ENCODE results near the gene SLC14A1. TPM values are rescaled to one million over a fixed set of nuclear protein-coding genes. Genes with fewer than 3 reads are reported as not detected.

The SLC14A1 gene
- total RNA-seq, 1 experiment from 2014 or later: not detected

- H3K36me3 ChIP-seq (ENCODE audit: low read depth): no peaks in the 10 kb centered on the region
- H3K79me2 ChIP-seq (ENCODE audit: low read depth): no peaks in the 10 kb centered on the region
- BruUV-seq (replicated peaks): no TSS peak
- H3K4me1 ChIP-seq (replicated peaks; ENCODE audit: insufficient read depth): no peaks in the 10 kb centered on the region
- POLR2A ChIA-PET (ENCODE audit: unreplicated experiment): no interaction called here
- DNase-seq: no peak
- intact Hi-C loops (cut with micrococcal nuclease; ENCODE audit: unreplicated experiment): no loop called here
- CTCF ChIA-PET: no interaction called here
- 0 out of 2 replicates have a peak, but pooled peaks cover 5% of the 10 kb centered on the region for H3K9me3 ChIP-seq (ENCODE audit: insufficient read depth, low read depth)
- no peak overlapping the region for H3K27ac ChIP-seq
- no peaks in the 10 kb centered on the region; the same call in 1 of the 2 replicates for H3K9me2 ChIP-seq (ENCODE audit: insufficient read depth)
- no peak overlapping the region for H2AFZ ChIP-seq
- no peak overlapping the region for H3K4me3 ChIP-seq
- no peaks in the 10 kb centered on the region for H3K27me3 ChIP-seq (ENCODE audit: insufficient read depth, low read depth)
- H3F3A ChIP-seq (ENCODE audit: insufficient read depth, low read depth): no peaks in the 10 kb centered on the region
- no peak overlapping the region for H3K4me2 ChIP-seq
- TF ChIP-seq CTCF (conservative IDR thresholded peaks at IDR 0.05): no peak
- H4K20me1 ChIP-seq (ENCODE audit: insufficient read depth): no peaks in the 10 kb centered on the region
These were observed 28.7 kb downstream of the SLC14A1 start for GRCh38 chr18:45752681-45753080.

GRCh38 chr18:45753286-45753685, 29.3 kb downstream of the SLC14A1 start:
- H3K36me3 ChIP-seq (ENCODE audit: low read depth): no peaks in the 10 kb centered on the region
- H4K20me1 ChIP-seq (ENCODE audit: insufficient read depth): no peaks in the 10 kb centered on the region
- H3K4me3 ChIP-seq: no peak overlapping the region
- no peaks in the 10 kb centered on the region; the same call in 1 of the 2 replicates for H3K9me2 ChIP-seq (ENCODE audit: insufficient read depth)
- ChIA-PET POLR2A (ENCODE audit: unreplicated experiment) (no interaction called here), CTCF (interaction anchor here (0.7 kb wide), 1 partner anchor 141 kb away, joined by 3 read pairs; no protein-coding TSS in a partner anchor)
- no peaks in the 10 kb centered on the region for H3K4me1 ChIP-seq (replicated peaks; ENCODE audit: insufficient read depth)
- no peaks in the 10 kb centered on the region for H3F3A ChIP-seq (ENCODE audit: insufficient read depth, low read depth)
- BruUV-seq (replicated peaks): no TSS peak
- no peak overlapping the region for H3K4me2 ChIP-seq
- intact Hi-C loops (cut with micrococcal nuclease; ENCODE audit: unreplicated experiment): no loop called here
- no peaks in the 10 kb centered on the region for H3K27me3 ChIP-seq (ENCODE audit: insufficient read depth, low read depth)
- H3K9me3 ChIP-seq (ENCODE audit: insufficient read depth, low read depth): 0 out of 2 replicates have a peak, but pooled peaks cover 5% of the 10 kb centered on the region
- no peak overlapping the region for H3K27ac ChIP-seq
- TF ChIP-seq CTCF (conservative IDR thresholded peaks at IDR 0.05) (no peak), EZH2 (IDR thresholded peaks at IDR 0.05; ENCODE audit: low read depth) (no peak)
- DNase-seq: no peak
- H3K79me2 ChIP-seq (ENCODE audit: low read depth): no peaks in the 10 kb centered on the region
- no peak overlapping the region for H2AFZ ChIP-seq

DNA sequence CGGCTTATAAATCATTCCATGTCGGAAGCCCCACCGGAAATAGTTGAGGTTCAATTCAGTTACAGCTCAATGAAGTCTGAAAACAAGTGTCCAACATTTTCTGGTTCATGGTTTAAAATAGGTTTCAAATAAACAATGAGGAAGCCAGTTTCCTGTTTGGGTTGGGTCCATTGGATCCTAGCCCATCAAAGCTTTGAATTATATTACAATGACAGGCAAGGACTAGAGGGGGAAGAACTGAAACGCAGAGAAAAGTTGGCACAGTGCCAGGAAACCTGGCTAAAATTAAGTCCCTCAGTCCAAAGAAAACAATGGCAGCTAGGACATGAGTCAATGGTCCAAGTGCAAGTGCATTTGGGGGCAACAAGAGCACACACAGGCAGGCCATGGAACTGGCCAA, 32.0 kb downstream of the SLC14A1 start:
- Histone ChIP-seq H3K36me3 (ENCODE audit: low read depth) (no peaks in the 10 kb centered on the region), H3K4me3 (no peak overlapping the region), H3K4me1 (replicated peaks; ENCODE audit: insufficient read depth) (no peaks in the 10 kb centered on the region), H3K4me2 (no peak overlapping the region), H3K9me2 (ENCODE audit: insufficient read depth) (no peaks in the 10 kb centered on the region; the same call in 1 of the 2 replicates), H3K79me2 (ENCODE audit: low read depth) (no peaks in the 10 kb centered on the region), H3K9me3 (ENCODE audit: insufficient read depth, low read depth) (no peaks in the 10 kb centered on the region), H3F3A (ENCODE audit: insufficient read depth, low read depth) (no peaks in the 10 kb centered on the region), H4K20me1 (ENCODE audit: insufficient read depth) (no peaks in the 10 kb centered on the region), H3K27ac (no peak overlapping the region), H3K27me3 (ENCODE audit: insufficient read depth, low read depth) (no peaks in the 10 kb centered on the region), H2AFZ (no peak overlapping the region)
- ChIA-PET CTCF (no interaction called here), POLR2A (ENCODE audit: unreplicated experiment) (no interaction called here)
- TF ChIP-seq EZH2 (IDR thresholded peaks at IDR 0.05; ENCODE audit: low read depth) (no peak), CTCF (conservative IDR thresholded peaks at IDR 0.05) (no peak)
- peak in 1 of 2 experiments; percentile 5 for DNase-seq
- intact Hi-C loops (cut with micrococcal nuclease; ENCODE audit: unreplicated experiment): no loop called here
- no TSS peak for BruUV-seq (replicated peaks)
